Stimulated activated CD8-positive, alpha-beta memory T cell treated with anti-CD3 and anti-CD28 coated beads, Interleukin-7, amount 100 ng/mL, for 4 hours (primary cell): Measurements from ENCODE around the gene CNTNAP5.

ENCODE experiments used
- DNase-seq, 2 donors: peaks; one replicate each; pipeline ENCODE4 v3.0.0-alpha.2; 2020; ENCODE audit warnings: low read depth in 2 of 2

The CNTNAP5 gene

GRCh38 chr2:124264551-124265091 lies 239.5 kb downstream of the CNTNAP5 start:
- no peak for DNase-seq

DNA sequence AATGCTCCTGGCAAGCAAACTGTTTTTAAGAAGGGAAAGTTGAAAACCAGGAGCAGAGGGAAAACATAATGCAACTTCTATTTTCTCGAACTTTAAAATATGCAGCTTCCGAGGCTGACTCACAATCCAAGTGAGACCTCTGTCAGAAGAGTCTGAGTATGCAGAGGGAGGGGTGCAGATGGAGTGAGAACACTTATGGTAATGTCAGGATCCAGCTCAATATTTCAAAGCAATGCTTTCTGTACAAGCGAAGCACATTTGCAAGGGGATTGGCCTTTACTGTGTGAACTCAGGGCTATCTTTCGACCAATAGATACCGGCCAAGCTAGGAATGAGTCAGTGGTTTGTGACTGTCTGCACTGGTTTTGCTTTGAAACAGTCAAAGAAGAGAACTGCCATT lies 242.7 kb downstream of the CNTNAP5 start:
- no peak for DNase-seq

GRCh38 chr2:124269348-124269747 lies 244.3 kb downstream of the CNTNAP5 start:
- no peak for DNase-seq

- DNase-seq = no peak
Observed at GRCh38 chr2:124272261-124272841, 247.3 kb downstream of the CNTNAP5 start.

GRCh38 chr2:124281541-124281940 lies 256.5 kb downstream of the CNTNAP5 start:
- DNase-seq = no peak

DNA sequence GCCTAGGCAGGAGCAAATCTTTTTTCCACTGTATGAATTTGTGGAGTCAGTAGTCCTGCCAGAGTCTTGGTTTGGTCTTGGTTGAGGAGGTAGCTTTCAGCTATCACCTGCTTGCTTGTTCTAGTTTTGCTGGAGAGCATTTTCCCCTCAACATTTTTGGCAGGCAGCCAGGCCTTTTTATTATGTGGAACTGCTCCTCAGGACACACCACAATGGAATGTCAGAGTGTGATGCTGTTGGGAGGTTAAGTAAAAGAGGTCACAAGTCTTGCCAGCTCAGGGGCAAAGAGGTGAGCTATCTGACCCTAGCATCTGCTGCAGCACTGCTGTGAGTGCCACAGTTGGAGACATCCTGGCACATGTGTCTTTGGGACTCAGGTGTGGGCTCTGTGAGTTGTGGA lies 258.0 kb downstream of the CNTNAP5 start:
- no peak for DNase-seq

DNA sequence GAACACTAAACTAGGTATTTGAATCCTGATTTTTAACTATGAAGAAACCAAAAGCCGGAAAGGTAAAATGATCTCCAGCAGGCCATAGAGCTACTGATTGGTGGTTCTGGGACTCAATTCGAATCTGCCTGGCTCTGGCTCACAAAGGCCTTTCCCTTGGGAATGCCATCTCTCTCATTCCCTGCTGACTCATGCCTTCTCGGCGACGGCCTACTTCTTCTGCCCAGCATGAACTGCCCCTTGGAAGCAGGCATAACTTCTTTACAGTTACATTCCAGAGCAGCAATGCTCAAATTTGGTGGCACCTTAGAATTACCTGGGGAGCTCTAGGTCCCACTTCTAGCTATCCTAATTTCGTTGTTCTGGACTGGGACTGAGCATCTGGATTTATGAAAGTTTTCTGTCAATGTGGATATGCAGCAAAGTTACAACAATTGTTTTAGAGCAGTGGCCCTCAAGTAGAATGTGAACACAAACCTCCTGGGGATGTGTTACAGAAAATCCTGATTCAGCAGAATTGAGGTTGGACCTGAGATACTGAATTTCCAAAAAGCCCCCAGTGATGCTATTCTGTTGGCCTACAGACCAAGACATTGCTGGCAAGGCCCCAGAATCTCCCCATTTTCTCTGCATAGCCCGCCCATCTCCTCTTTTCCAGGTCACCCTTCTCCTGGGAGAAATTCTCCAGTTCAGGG lies 261.1 kb downstream of the CNTNAP5 start:
- DNase-seq = no peak

DNA sequence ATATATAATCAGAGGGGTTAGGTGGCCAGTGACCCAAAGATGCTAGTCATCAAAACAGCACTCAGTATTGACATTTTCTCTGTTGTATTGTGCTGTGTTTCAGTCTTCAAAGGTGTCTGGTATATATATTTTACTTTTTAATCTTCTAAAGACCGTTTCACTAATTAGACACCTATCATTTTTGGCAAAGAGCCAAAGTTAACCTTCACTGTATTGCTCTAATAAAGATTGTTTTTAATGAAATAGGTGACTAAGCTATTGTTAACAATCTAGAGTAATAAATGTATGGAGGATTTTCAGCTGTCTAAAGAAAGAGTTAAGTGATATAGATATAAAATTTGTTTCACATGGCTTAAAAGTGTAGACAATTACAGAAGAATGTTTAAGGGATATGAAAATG lies 264.0 kb downstream of the CNTNAP5 start:
- no peak for DNase-seq

- DNase-seq = no peak
Observed at GRCh38 chr2:124289615-124290014, 264.5 kb downstream of the CNTNAP5 start.

DNA sequence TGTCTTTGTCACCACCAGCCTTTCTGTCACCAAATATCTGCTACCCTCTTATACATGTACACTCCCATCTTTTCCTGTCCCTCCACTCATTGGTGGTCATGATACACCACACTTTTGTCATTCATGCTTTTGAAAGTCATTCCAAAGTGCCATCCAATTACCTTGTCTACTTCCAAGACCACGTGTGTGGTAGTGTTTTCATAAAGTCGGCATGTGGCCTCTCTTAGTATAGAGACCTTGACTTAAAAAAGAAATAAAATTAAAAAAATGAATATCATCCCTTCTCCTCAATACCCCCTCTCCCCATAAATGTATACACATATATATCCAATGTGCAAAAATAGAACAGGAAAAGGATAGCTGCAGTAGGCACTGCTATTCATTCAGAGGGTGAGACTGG lies 271.4 kb downstream of the CNTNAP5 start:
- DNase-seq = no peak

DNA sequence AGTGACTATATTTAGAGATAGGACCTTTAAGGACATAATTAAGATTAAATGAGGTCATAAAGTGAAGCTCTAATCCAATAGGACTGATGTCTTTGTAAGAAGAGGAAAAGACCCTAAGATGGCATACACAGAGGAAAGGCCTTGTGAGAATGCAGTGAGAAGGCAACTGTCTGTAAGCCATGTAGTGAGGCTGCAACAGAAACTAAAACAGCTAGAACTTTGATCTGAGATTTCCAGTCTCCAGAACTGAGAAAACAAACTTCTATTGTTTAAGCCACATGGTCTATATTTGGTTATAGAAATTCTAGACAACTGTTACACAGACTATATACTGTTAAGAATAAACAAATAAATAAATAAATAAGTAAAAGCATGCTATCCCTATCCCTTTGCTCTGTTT lies 276.8 kb downstream of the CNTNAP5 start:
- no peak for DNase-seq

DNA sequence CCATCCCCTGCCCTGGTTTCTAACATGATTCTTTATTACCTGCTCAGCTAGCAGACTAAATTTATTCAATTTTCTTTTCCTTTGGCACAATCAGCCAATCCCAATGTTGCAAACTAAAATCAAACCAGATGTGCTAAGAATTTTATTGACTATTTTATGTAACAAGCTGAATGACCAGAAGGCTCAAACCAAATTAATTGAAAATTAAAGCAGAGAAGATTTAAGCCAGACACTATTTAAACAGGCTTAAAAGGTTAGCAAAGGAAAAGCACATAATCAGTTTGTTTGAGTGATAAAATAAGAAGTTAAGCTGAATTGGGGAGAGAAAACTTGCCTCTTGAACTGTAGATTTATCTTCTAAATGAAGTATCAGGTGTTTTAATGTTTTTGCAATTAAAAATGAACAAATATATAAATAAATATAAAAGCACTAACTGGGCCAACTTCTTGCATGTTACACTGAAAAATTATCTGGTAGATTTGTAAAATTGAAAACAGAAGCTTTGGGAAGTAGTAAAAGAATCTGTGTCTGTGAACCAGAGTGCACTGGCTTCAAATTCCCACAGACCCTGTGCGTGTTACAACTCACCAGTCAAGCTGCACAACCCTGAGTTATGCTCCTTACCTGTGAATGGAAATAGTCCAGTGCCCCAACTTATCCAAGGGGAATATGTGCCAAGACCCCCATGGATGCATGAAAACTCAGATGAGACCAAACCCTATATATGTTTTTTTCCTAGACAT lies 283.4 kb downstream of the CNTNAP5 start:
- no peak for DNase-seq

DNA sequence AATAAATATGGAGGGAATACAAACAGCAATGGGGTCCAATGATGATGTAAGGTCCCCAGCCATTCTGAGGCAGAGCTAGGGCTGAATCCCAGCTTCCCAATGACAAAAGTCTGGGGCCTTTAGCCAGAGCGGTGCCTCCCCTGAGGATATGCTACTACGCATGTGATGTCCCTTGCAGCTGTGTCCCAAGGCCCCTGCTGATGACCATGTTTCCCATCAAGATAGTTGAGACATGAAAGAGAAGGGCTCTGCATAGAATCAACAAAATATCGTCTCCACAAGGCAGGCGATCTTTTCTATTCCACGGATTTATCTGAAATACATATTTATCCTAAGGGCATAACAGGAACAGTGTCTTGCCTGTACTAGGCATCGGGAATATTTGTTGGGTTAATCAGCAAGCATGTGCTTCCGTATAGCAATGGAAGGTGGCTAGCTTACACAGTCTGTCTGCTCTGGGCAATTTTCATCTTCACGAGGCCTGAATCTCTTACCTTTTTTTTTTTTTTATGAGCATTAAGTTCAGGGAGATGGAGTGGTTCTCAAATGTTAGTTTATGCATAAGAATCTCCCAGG lies 284.6 kb downstream of the CNTNAP5 start:
- DNase-seq = no peak

DNA sequence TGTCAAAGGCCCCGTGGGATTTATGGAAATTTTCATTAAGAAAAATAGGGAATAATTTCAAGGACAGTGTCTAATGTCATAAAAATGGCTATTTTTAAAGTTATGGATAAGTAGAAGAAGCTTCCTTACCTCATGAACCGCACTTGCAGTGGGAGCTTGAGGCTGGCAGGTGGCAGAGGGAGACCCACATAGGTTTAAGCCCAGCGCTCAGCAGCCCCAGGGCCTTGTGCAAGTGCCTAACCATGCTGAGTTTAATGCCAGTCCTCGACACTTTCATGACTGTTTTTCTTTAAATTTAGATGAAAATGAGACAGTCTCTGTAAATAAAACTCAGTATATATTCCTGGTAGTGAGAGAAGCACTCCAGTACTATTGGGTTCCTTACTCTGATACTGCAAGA lies 285.6 kb downstream of the CNTNAP5 start:
- DNase-seq = no peak

GRCh38 chr2:124314084-124314483 lies 289.0 kb downstream of the CNTNAP5 start:
- no peak for DNase-seq

GRCh38 chr2:124315221-124315880 lies 290.3 kb downstream of the CNTNAP5 start:
- DNase-seq = no peak

- no peak for DNase-seq
Observed at GRCh38 chr2:124316133-124316532, 291.0 kb downstream of the CNTNAP5 start.

DNA sequence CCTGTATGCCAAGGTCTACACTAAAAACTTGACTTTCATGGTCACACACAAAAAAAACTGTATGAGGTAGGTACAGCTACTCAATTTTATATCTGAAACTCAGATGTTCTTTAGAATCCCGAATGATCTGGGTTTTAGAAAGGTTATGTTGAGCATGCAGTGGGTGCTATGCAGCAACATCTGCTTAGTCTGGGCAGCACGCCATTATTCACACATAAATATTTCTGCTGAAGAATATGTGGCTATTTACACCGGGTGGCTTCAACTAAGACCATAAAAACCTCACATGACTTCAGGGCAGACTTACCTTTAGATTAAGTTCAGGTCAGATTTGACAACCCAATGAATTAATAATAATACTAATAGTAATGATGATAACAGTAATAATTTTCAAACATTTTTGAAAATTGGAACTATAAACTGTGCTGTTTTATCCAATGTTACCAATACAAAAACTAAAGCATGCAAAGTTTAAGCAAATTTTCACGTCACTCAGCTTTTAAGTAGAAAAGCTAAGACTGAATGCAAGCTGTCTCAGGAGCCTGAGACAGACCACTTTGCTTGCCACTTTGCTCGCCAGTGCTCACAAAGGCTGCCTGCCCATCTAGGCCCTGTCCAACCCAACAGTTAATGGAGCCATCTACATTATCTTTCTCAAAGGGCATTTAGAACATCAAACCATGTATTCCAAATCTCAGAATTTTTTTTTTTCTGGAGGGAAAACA lies 292.0 kb downstream of the CNTNAP5 start:
- no peak for DNase-seq

DNA sequence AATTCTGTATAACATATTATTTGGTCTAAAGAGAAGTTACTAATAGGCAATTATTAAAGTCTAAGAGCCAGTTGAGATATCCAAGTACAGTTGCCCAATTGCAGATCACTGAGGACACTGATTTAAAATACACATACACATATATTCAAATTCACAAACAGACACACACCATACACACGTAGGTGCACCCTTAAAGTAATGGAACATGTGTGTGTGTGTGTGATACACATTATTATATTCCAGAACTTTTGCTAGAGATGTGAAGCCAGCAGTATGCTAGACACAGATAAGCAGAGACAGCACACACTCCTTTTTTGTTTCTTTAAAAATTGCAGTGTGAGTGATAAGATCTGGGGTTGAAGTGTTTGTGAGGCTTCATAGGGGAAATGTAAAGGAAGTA lies 292.5 kb downstream of the CNTNAP5 start:
- DNase-seq = no peak

- DNase-seq = no peak
Observed at GRCh38 chr2:124318913-124319312, 293.8 kb downstream of the CNTNAP5 start.

DNA sequence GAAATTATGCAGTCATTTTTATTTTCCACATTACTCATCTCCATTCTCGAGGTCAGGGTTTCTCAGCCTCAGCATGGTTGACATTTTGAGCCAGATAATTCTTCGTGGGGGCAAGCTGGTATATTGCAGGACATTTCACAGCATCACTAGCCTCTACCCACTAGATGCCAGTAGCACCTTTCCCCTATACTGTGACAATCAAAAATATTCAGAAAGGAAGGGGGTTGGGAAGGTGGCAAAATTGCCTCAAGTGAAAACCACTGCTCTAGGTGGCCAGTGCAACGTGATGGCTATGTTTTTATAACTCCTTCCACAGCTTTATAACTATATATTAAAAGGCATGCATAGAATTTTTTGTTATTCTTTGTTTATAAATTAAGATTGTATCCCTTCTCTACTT lies 294.5 kb downstream of the CNTNAP5 start:
- no peak for DNase-seq
